ENCODE data around the gene FPR2.

The FPR2 gene

GRCh38 chr19:51798062-51798461 lies 37.1 kb downstream of the FPR2 start:
- H3K27me3 ChIP-seq (ENCODE audit: insufficient read depth, low read length) = no peaks in the 10 kb centered on the region
- no peak overlapping the region for H3K9ac ChIP-seq (ENCODE audit: low read length)
- no peak overlapping the region for H3K23ac ChIP-seq (ENCODE audit: low read length)
- H2AFZ ChIP-seq (ENCODE audit: insufficient read depth, low read length, poor library complexity) = no peak overlapping the region
- no peak overlapping the region for H4K12ac ChIP-seq (ENCODE audit: low read depth, low read length)
- H2BK12ac ChIP-seq (ENCODE audit: low read length) = peak overlapping the region; percentile 84
- H4K91ac ChIP-seq (ENCODE audit: low read depth, low read length) = peak overlapping the region; percentile 32
- no peak overlapping the region for H3K4ac ChIP-seq (ENCODE audit: low read depth, low read length)
- H4K8ac ChIP-seq (ENCODE audit: low read depth, low read length) = no peak overlapping the region
- peak overlapping the region; percentile 77 for H2AK5ac ChIP-seq (ENCODE audit: low read length)
- no peak overlapping the region for H3K4me2 ChIP-seq (ENCODE audit: low read length)
- H3K18ac ChIP-seq (ENCODE audit: low read length) = no peak overlapping the region
- peak overlapping the region; percentile 31 for H2BK120ac ChIP-seq (ENCODE audit: insufficient read depth, low read length, poor library complexity)
- no peaks in the 10 kb centered on the region for H3K79me2 ChIP-seq (ENCODE audit: control insufficient read depth, insufficient read depth, low read length, poor library complexity)
- H3K79me1 ChIP-seq (ENCODE audit: low read length) = peaks cover 14% of the 10 kb centered on the region
- H3K36me3 ChIP-seq (ENCODE audit: control insufficient read depth in 1 of 2, insufficient read depth in 2 of 2, low read length in 2 of 2) = no peaks in the 10 kb centered on the region
- peaks cover 7 to 12% of the 10 kb centered on the region in 2 experiments for H3K4me1 ChIP-seq (ENCODE audit: control insufficient read depth in 1 of 2, insufficient read depth in 2 of 2, low read length in 2 of 2)
- peaks cover 11% of the 10 kb centered on the region for H3K9me3 ChIP-seq (ENCODE audit: insufficient read depth, low read depth, low read length)
- no peak overlapping the region for H3K27ac ChIP-seq (ENCODE audit: low read depth, low read length)
- no peak overlapping the region for H3K4me3 ChIP-seq (ENCODE audit: low read depth, low read length)
- no peak overlapping the region for H2BK5ac ChIP-seq (ENCODE audit: low read depth, low read length, poor library complexity)
- no peak for DNase-seq
- no CpG with 5 or more reads among the region's 3 CpGs for WGBS (ENCODE audit: extremely low coverage, insufficient coverage, insufficient read length)
- H3K14ac ChIP-seq (ENCODE audit: low read length) = no peak overlapping the region

GRCh38 chr19:51799034-51799773 lies 38.2 kb downstream of the FPR2 start:
- peak; percentile 78 to 85 for DNase-seq
- peak overlapping the region; percentile 85 for H2BK120ac ChIP-seq (ENCODE audit: insufficient read depth, low read length, poor library complexity)
- H4K12ac ChIP-seq (ENCODE audit: low read depth, low read length) = no peak overlapping the region
- peak overlapping the region; percentile 9 for H2AK5ac ChIP-seq (ENCODE audit: low read length)
- no peaks in the 10 kb centered on the region for H3K27me3 ChIP-seq (ENCODE audit: insufficient read depth, low read length)
- H3K36me3 ChIP-seq (ENCODE audit: control insufficient read depth in 1 of 2, insufficient read depth in 2 of 2, low read length in 2 of 2) = no peaks in the 10 kb centered on the region
- peak overlapping the region; percentile 24 for H2AFZ ChIP-seq (ENCODE audit: insufficient read depth, low read length, poor library complexity)
- no CpG with 5 or more reads among the region's 20 CpGs for WGBS (ENCODE audit: extremely low coverage, insufficient coverage, insufficient read length)
- peak overlapping the region; percentile 54 for H3K18ac ChIP-seq (ENCODE audit: low read length)
- H3K23ac ChIP-seq (ENCODE audit: low read length) = no peak overlapping the region
- H3K14ac ChIP-seq (ENCODE audit: low read length) = peak overlapping the region; percentile 67
- H3K9me3 ChIP-seq (ENCODE audit: insufficient read depth, low read depth, low read length) = peaks cover 11% of the 10 kb centered on the region
- peak overlapping the region; percentile 85 for H3K27ac ChIP-seq (ENCODE audit: low read depth, low read length)
- peak overlapping the region; percentile 6 for H3K4ac ChIP-seq (ENCODE audit: low read depth, low read length)
- peaks cover 9 to 12% of the 10 kb centered on the region in 2 experiments for H3K4me1 ChIP-seq (ENCODE audit: control insufficient read depth in 1 of 2, insufficient read depth in 2 of 2, low read length in 2 of 2)
- peak overlapping the region; percentile 81 for H2BK5ac ChIP-seq (ENCODE audit: low read depth, low read length, poor library complexity)
- H3K4me2 ChIP-seq (ENCODE audit: low read length) = no peak overlapping the region
- H4K91ac ChIP-seq (ENCODE audit: low read depth, low read length) = peak overlapping the region; percentile 94
- H3K79me2 ChIP-seq (ENCODE audit: control insufficient read depth, insufficient read depth, low read length, poor library complexity) = no peaks in the 10 kb centered on the region
- H3K79me1 ChIP-seq (ENCODE audit: low read length) = peaks cover 17% of the 10 kb centered on the region
- no peak overlapping the region for H3K9ac ChIP-seq (ENCODE audit: low read length)
- peak overlapping the region; percentile 50 for H4K8ac ChIP-seq (ENCODE audit: low read depth, low read length)
- no peak overlapping the region for H3K4me3 ChIP-seq (ENCODE audit: low read depth, low read length)
- H2BK12ac ChIP-seq (ENCODE audit: low read length) = peak overlapping the region; percentile 83

GRCh38 chr19:51799774-51800472 lies 38.9 kb downstream of the FPR2 start:
- H2AK5ac ChIP-seq (ENCODE audit: low read length) = peak overlapping the region; percentile 20
- peak overlapping the region; percentile 56 for H3K18ac ChIP-seq (ENCODE audit: low read length)
- H3K79me2 ChIP-seq (ENCODE audit: control insufficient read depth, insufficient read depth, low read length, poor library complexity) = no peaks in the 10 kb centered on the region
- no CpG with 5 or more reads among the region's 13 CpGs for WGBS (ENCODE audit: extremely low coverage, insufficient coverage, insufficient read length)
- H3K4ac ChIP-seq (ENCODE audit: low read depth, low read length) = no peak overlapping the region
- H3K4me2 ChIP-seq (ENCODE audit: low read length) = no peak overlapping the region
- no peak for DNase-seq
- H3K23ac ChIP-seq (ENCODE audit: low read length) = no peak overlapping the region
- H3K36me3 ChIP-seq (ENCODE audit: control insufficient read depth in 1 of 2, insufficient read depth in 2 of 2, low read length in 2 of 2) = no peaks in the 10 kb centered on the region
- peak overlapping the region; percentile 85 for H3K27ac ChIP-seq (ENCODE audit: low read depth, low read length)
- peak overlapping the region; percentile 72 for H4K91ac ChIP-seq (ENCODE audit: low read depth, low read length)
- H3K14ac ChIP-seq (ENCODE audit: low read length) = peak overlapping the region; percentile 67
- peaks cover 19% of the 10 kb centered on the region for H3K79me1 ChIP-seq (ENCODE audit: low read length)
- H3K27me3 ChIP-seq (ENCODE audit: insufficient read depth, low read length) = no peaks in the 10 kb centered on the region
- H2AFZ ChIP-seq (ENCODE audit: insufficient read depth, low read length, poor library complexity) = peak overlapping the region; percentile 24
- H2BK5ac ChIP-seq (ENCODE audit: low read depth, low read length, poor library complexity) = peak overlapping the region; percentile 81
- peak overlapping the region; percentile 83 for H2BK12ac ChIP-seq (ENCODE audit: low read length)
- H2BK120ac ChIP-seq (ENCODE audit: insufficient read depth, low read length, poor library complexity) = peak overlapping the region; percentile 77
- H3K4me1 ChIP-seq (ENCODE audit: control insufficient read depth in 1 of 2, insufficient read depth in 2 of 2, low read length in 2 of 2) = peaks cover 11 to 12% of the 10 kb centered on the region in 2 experiments
- no peak overlapping the region for H3K4me3 ChIP-seq (ENCODE audit: low read depth, low read length)
- peak overlapping the region; percentile 44 for H4K8ac ChIP-seq (ENCODE audit: low read depth, low read length)
- no peak overlapping the region for H3K9ac ChIP-seq (ENCODE audit: low read length)
- peaks cover 11% of the 10 kb centered on the region for H3K9me3 ChIP-seq (ENCODE audit: insufficient read depth, low read depth, low read length)
- H4K12ac ChIP-seq (ENCODE audit: low read depth, low read length) = no peak overlapping the region

- no peak overlapping the region for H3K4ac ChIP-seq (ENCODE audit: low read depth, low read length)
- no peak overlapping the region for H3K23ac ChIP-seq (ENCODE audit: low read length)
- DNase-seq = no peak
- H2BK12ac ChIP-seq (ENCODE audit: low read length) = peak overlapping the region; percentile 83
- no peak overlapping the region for H2AFZ ChIP-seq (ENCODE audit: insufficient read depth, low read length, poor library complexity)
- no peak overlapping the region for H4K8ac ChIP-seq (ENCODE audit: low read depth, low read length)
- H3K14ac ChIP-seq (ENCODE audit: low read length) = peak overlapping the region; percentile 67
- H3K79me1 ChIP-seq (ENCODE audit: low read length) = peaks cover 21% of the 10 kb centered on the region
- peaks cover 14 to 15% of the 10 kb centered on the region in 2 experiments for H3K4me1 ChIP-seq (ENCODE audit: control insufficient read depth in 1 of 2, insufficient read depth in 2 of 2, low read length in 2 of 2)
- WGBS (ENCODE audit: extremely low coverage, insufficient coverage, insufficient read length) = no CpG with 5 or more reads among the region's 7 CpGs
- H3K27ac ChIP-seq (ENCODE audit: low read depth, low read length) = peak overlapping the region; percentile 85
- H3K18ac ChIP-seq (ENCODE audit: low read length) = no peak overlapping the region
- no peak overlapping the region for H3K4me2 ChIP-seq (ENCODE audit: low read length)
- no peak overlapping the region for H4K12ac ChIP-seq (ENCODE audit: low read depth, low read length)
- no peak overlapping the region for H3K9ac ChIP-seq (ENCODE audit: low read length)
- H2BK120ac ChIP-seq (ENCODE audit: insufficient read depth, low read length, poor library complexity) = no peak overlapping the region
- peaks cover 11% of the 10 kb centered on the region for H3K9me3 ChIP-seq (ENCODE audit: insufficient read depth, low read depth, low read length)
- no peaks in the 10 kb centered on the region for H3K27me3 ChIP-seq (ENCODE audit: insufficient read depth, low read length)
- H3K79me2 ChIP-seq (ENCODE audit: control insufficient read depth, insufficient read depth, low read length, poor library complexity) = no peaks in the 10 kb centered on the region
- no peak overlapping the region for H3K4me3 ChIP-seq (ENCODE audit: low read depth, low read length)
- peak overlapping the region; percentile 20 for H2AK5ac ChIP-seq (ENCODE audit: low read length)
- no peaks in the 10 kb centered on the region for H3K36me3 ChIP-seq (ENCODE audit: control insufficient read depth in 1 of 2, insufficient read depth in 2 of 2, low read length in 2 of 2)
- peak overlapping the region; percentile 29 for H2BK5ac ChIP-seq (ENCODE audit: low read depth, low read length, poor library complexity)
- peak overlapping the region; percentile 72 for H4K91ac ChIP-seq (ENCODE audit: low read depth, low read length)
These were observed 39.7 kb downstream of the FPR2 start for GRCh38 chr19:51800473-51801244.
